CD4-positive, alpha-beta T cell treated with Interleukin-17A for 1 hour (primary cell): ENCODE results near the gene CACNA1B.

Experiments used
- DNase-seq: peaks from one replicate; pipeline ENCODE4 v3.0.0-alpha.2; 2020

The CACNA1B gene

DNA sequence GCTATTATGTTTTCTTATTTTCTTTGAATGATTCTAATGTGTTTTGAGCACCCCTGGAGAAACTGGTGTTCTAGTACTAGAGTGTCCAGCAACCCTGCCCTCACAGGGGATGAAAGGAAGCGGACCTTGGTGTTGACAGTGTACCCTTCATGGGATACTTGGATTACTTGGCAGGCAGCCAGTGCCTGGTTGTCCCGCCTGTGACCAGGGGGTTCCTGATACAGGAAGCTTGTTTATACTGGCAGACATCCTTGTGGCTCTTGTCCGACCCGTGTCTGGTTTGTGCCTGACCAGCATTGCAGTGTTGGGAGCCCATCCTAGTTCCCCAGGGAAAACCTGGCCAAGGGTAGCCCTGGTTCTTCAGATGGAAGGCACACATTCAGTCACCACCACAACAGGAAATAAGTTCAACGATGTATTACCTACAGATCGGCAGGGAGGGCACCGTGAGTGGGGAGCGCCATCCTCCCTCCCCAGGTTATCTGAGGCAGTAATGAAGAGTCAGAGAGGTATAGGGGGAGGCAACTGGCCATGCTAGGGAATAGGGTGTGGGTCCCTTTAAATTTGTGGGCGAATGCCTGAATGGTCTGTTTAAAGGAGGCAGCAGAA, 47.3 kb downstream of the CACNA1B start:
- DNase-seq: no peak

DNA sequence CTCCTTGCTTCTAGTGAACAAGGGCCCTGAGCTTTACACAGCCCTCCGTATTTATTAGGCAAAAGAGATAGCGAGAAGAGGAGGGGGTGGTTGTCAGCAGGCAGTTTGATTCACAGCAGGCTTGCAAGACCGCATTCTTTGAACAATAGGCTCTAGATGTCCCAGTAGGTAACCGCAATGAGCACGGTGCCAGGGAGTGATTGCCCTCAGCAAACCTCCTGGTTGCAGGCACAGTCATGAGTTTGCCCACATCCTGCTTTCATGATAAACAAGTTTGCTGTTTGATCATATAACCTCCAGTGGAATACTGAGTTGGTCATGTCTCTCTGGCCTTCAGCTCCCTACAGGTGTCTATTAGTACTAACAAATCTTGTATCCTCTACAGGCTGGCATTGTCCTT, 66.1 kb downstream of the CACNA1B start:
- DNase-seq: no peak

DNA sequence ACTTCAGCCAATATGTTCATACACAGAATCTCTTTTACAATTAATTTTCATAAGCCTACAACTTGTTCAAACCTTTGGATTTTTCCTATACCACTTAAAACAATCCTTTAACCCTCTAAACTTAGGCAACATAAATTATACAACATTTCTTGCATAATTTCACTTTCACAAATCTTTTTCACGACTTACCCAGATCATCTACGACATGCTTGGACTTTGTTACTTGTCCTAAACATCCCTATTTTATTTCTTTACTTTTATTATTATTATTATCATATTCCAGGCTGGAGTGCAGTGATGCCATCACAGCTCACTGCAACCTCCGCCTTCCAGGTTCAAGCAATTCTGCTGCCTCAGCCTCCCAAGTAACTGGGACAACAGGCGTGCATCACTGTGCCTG, 68.0 kb downstream of the CACNA1B start:
- no peak for DNase-seq

DNA sequence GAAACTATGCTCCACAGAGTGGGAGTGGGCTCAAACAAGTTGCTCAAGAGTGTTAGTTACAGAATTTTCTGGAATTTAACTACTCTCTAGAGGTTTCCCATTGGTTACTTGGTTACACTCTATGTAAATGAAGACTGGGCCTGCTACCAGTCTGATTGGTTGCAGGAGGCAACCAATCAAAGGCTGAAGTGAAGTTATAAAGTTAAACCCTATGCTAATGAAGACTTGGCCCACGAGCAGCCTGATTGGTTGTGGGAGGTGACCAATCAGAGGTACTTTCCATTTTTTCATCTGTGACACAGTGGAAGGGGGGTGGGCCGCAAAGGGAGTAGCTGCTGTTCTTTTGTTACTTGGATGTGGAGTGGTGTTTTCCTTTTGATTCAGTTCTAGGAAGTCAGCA, 69.4 kb downstream of the CACNA1B start:
- no peak for DNase-seq

DNA sequence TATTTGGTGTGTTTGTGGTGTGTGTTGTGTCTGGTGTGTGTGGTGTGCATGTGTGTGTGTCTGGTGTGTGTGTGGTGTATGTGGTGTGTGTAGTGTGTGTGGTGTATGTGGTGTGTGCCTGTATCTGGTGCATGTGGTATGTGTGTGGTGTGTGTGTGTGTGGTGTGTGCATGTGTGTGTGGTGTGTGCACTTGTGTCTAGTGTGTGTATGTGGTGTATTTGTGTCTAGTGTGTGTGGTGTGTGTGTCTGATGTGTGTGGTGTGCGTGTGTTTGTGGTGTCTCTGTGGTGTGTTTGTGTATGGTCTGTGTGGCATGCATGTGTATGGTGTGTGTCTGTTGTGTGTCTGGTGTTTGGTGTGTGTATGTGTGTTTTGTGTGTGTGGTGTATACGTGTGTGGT, 71.1 kb downstream of the CACNA1B start:
- no peak for DNase-seq

DNA sequence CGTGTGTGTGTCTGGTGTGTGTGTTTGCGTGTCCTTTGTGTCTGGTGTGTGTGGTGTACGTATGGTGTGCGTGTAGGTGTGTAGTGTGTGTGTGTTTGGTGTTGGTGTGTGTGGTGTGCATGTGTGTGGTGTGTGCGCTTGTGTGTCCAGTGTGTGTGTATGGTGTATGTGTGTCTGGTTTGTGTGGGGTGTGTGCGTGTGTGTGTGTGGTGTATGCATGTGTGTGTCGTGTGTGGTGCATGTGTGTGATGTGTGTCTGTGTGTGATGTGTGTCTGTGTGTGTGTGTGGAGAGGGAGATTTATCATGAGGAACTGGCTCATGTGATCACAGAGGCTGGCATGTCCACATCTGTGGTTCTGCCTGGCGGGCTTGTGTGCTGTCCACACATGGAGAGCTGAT, 71.7 kb downstream of the CACNA1B start:
- DNase-seq: no peak

DNA sequence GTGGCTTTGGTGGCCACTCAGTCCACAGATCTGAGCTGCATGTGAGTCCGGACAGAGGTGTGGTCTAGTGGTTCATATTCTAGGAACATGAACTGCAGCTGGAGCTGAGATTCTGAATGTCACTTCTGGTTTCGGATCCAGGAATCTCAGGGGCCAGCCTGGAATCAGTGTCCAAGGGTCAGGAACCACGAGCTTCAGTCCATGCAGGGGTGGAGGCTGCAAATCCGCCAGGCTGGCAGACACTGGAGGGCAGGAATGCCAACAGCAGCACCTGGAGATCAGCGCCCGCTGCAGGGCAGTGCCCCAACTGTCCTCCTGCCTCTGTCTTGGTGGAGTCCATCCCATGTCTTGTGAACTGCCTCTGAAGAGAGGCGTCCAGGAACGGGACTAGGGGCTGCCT, 73.5 kb downstream of the CACNA1B start:
- DNase-seq: no peak

DNA sequence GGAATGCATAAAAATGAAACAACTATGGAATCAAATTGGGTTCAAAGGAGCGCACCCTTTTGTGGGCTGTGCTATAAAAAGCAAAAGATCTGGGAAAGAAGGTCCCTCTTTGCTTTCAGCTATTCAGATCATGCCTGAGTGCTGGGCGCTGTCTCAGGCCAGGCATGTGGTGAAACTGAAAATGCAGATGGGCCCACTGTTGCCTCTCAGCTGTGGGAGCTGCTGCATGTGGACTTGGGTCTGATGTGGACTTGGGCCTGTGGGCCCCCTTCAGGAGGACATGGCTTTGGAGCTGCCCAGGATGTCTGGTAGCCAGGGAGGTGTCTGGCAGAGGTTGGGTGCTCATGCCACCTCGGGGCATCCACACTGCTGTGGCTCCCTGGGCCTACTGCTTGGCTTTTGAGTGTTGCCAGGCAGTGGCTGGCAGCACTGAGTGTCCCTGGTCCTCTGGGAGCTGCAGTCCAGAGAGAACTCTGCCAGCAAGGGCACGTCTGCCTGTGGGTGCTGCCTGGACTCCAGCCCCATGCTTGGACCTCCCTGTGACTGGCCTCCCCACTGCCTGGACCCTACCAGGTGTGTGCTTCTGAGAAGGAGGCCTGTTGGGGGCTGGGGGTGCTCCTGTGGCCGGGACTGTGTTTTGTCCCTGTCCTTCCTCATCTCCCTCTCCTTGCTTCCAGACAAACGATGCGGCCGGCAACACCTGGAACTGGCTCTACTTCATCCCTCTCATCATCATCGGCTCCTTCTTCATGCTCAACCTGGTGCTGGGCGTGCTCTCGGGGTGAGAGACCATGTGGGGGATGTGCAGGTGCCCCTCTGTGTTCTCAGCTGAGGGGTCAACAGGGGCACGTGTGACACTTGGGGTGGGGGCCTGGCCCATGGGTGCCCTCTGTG, 74.3 kb downstream of the CACNA1B start:
- DNase-seq: no peak

DNA sequence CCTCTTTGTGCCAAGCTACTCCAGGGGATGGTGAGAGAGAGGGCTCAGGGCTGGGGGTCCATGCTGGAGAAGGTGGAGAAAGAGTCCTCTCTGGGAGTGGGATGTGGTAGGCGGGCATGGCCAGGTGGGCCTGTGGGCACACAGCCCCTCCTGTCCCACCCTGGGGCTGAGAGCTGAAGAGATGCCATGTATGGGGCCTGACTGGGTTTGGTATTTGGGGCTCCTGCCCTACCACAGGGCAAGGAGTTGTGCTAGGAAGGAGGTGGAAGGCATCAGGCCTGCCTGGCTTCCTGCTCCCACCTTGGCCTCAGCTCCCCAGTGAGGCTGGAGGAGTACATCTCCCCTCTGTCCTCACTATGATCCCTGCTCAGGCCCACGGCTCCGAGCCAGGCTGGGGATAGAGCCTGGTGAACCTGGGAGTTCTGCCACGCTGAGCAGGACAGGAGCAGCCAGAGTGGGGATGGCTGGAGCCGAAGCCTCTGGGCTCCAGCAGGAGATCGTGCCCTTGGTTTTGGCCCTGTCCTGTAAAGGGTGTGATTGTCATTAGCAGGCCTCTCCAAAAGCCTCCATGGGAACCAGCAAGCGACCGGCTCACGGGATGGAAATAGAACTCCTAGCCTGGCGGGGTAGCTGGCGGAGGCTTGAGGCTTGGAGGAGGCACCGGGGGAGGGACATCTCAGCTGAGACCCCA, 75.5 kb downstream of the CACNA1B start:
- no peak for DNase-seq

DNA sequence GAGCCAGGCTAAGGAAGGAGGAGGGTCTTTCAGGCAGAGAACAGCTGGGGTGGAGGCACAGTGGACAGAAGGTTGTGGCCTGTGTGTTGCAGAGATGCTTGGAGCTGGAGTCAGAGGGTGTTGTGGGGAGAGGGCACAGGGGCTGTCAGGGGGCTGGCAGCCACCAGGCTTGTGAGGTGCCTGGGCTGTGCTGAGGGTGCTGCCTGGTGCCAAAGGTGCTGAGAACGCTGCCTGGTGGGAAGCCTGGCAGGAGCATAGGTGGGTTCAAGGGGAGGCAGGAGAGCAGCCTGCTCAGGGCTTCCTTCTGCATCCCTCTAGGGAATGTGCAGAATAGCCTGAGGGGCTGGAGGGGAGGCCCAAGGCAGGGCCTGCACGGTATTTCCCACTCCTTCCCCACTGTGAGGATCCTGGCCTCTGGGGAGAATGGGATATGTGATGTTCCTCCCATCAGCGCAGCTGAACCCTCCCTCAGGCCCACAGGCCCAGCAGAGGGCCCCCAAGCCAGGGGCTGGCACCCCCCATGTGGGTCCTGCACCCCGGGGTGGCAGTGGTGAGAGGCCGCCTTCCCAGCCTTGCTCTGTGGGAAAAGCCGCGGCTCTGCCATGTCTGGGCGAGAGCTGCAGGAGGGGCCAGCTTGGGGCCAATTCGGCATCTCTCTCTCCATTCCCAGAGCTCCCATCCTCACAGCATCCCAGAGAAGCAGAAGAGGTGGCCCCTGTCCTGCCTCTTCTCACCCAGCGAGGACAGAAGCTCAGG, 76.3 kb downstream of the CACNA1B start:
- no peak for DNase-seq

DNA sequence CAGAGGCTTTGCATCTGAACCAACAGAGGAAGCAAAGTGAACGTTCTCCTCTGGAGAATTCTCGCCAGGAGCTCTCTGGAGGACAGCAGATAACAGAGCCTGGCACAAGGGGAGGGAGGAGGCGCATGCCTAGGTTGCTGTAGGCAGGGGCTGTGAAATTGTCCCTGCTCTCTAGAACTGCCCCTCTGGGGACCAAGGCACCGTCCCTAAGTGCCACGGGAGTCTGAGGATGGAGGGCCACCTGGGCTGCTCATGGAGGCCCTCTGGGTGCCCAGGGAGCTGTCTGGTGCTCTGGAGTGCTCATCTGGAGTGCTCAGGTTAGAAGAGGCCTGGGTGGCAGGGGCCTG, 77.6 kb downstream of the CACNA1B start:
- no peak for DNase-seq

DNA sequence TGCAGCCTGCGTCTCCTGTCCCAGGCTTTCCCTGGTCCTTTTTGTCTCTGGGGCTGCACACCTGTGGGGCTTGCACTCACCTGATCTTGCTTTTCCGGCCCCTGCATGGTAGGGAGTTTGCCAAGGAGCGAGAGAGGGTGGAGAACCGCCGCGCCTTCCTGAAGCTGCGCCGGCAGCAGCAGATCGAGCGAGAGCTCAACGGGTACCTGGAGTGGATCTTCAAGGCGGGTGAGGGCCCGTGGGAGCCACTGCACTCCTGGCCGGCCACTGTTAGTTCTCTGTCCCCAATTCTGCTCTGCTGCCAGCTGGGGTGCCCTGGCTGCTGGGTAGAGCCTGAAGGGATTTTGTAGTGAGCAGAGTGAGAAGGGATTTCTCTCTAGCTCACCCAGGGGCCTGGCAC, 78.0 kb downstream of the CACNA1B start:
- no peak for DNase-seq

DNA sequence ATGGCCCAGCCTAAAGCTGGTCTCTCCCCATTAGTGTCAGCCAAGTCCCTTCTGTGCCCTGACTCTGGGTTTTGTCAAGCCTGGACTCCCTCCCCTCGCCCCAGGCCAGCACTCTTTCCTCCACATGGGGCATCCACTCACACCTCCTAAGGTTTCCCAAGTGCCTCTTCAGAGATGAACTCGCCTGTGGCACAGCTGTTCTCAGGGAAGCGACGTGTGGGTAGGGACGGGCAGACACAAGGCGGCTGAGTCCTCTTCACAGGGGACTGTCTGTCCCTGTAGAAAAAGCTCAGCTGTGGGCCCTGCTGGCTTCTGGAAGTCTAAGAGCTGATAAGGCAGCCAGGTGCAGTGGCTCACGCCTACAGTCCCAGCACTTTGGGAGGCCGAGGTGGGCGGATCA, 78.5 kb downstream of the CACNA1B start:
- DNase-seq: no peak

DNA sequence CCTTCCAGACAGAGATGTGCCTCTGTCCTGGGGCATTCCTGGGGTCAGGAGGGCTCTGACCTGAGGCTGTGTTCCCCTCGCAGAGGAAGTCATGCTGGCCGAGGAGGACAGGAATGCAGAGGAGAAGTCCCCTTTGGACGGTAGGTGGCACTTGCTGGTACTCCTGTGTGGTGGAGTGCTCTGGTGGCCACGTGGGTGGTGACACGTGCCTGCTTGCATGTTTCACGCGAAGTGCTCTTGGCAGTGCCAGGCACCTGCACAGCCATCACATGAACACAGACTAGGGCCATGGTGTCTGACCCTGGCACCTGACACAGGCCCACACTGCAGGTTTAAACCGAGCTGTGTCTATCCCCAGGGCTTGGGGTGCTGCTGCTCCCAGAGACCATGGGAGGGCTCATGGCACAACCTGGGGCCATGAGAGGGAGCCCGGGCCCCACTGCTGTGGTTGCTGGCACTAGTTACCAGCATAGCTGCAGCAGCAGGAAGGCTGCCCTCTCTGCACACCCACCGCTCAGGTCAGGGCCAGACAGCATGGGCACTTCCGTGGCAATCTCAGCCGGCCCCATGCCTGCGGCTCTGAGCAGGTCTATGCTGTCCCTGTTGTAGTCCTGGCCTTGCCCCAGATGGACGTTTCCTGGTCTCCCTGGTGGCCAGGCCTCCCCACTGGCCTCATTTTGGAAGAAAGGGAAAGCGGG, 79.3 kb downstream of the CACNA1B start:
- DNase-seq: no peak

DNA sequence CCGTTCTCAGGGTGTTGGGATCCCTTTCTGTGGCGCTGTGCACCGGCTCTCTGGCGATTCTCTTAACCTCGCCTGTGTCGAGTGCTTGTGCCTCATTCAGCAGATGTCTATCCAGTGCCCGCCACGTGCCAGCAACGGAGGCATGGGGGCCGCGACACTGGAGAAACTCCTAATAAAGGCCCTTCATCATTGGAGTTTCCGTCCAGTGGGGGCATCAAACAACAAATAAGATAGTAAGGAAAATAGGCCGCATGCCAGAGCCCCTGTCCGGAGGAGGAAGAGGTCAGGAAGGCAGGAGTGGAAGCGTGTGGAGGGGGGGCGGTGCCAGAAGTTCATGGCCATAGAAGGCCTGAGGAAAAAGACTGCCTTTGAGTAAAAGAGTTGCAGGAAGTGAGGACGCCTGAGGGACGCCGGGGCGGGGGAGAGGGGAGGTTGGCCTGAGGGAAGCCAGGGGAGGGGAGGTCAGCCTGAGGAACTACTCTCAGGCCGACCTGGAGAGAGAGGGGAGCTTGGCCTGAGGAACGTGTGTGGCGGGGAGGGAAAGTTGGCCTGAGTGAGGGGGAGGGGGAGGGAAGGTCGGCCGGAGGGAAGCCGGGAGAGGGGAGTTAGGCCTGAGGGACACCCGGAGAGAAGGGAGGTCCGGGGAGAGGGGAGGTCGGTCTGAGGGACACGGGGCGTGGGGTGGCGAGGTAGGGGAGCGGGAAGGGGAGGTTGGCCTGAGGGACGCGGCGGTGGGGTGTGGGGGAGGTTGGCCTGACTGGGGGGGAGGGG, 82.2 kb downstream of the CACNA1B start:
- DNase-seq: no peak

DNA sequence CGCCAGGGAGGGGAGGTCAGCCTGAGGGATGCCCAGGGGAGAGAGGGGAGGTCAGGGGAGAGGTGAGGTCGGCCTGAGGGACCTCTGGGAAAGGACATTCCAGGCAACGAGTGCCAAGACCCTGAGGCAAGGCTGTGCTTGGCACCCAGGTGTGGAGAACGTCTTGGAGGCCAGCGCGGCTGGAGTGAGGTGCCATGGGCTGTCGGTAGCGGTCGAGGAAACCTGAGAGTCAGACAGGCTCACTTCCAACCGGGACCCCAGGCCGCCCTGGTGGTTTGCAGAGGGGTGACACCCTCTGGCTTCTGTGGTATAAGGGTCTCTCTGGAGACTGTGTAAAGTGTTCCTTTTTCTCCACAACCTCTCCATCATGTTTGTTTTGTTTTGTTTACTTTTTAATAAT, 82.9 kb downstream of the CACNA1B start:
- no peak for DNase-seq

DNA sequence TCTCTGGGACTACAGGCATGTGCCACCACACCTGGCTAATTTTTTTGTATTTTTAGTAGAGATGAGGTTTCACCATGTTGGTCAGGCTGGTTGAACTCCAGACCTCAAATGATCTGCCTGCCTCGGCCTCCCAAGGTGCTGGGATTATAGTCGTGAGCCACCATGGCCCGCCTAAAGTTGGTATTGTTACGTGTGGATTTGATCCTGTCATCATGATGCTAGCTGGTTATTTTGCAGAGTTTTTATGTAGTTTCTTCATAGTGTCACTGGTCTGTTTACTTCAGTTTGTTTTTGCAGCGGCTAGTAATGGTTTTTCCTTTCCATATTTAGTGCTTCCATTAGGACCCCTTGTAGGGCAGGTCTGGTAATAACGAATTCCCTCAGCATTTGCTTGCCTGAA, 85.9 kb downstream of the CACNA1B start:
- no peak for DNase-seq

DNA sequence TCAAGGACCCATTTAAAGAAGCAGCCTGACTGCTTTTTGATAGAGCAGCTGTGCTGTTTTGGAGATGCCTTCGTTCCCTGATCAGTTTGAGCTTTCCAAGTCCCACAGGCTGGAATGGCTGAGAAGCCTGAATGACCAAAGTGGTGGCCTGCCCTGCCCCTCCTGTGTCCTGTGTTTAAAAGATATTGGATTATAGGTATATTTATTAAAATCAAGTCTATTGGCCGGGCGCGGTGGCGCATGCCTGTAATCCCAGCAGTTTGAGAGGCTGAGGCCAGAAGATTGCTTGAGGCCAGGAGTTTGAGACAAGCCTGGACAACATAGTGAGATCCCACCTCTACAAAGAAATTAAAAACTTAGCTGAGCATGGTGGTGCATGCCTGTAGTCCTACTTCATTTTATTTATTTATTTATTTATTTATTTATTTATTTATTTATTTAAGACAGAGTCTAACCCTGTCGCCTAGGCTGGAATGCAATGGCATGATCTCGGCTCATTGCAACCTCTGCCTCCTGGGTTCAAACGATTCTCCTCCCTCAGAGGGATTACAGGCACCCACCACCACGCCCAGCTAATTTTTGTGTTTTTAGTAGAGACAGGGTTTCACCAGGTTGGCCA, 87.7 kb downstream of the CACNA1B start:
- no peak for DNase-seq

DNA sequence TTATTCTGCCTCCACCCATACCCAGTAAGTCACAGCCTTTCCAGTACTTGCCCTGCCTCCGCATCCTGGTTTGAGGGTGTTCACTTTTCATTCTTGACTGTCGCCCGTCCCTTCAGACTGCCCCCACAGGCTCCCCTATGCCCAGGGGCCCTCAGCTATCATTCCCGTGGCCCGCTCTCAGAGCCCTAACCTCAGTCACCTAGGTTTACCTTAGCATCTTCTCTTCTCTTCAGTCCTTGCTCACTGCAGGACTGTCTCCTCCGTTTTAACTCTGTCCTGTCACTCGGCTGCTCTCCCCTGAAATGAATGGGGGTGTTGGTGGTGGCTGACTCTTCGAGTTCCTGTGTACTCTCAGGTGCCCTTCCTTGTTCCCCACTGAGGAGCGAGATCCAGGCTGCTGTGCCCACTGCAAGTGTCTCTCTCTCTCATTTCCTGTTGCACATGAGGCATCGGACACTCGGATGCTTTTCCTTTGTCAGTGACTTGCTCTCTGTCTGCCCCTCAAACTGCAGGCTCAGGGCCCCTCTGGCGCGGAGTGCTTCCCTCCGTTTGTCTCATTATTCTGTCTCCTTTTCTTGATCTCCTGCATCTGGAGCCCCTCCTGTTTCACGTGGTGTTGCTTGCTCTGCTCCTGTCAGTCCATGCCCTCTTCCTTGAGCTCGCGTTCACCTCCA, 89.8 kb downstream of the CACNA1B start:
- DNase-seq: no peak

DNA sequence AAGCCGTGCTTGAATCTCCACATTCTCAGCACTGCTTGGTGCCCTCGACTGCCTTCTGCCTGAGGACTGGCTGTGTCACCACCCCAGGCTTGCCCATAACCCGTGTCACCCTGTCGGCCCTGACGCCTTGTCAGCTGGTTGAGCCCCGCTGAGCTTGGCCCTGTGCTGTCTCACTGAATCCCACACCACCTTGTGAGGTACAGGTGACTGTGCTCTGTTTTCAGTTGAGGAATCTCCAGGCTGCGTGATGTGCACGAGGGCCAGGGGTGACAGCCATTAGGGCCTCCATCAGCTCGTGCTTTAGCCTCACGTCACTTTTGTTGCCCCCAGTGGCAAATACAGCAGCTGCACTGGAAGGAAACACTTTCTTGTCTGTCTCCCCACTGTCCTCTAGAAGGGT, 90.7 kb downstream of the CACNA1B start:
- DNase-seq: no peak

DNA sequence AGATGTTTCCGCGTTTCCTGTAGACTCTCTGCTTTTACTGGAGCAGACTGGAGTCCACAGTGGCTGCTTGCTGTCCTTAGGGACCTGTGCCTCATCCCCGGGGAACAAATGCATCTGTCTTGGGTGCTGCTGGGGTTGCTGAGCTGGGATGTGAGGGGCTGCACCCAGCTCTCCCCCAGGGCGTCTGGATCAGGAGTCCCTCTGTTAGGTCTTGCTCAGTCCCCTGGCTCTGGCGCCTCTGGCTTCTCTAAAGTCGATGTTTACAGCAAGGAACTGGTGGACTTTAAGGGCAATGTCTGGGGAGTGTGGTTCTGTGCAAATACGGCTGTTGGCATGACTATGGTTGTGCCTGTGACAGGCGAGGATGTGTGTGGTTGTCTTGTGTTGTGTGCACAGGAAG, 91.4 kb downstream of the CACNA1B start:
- DNase-seq: no peak
